Loucy (cell line): ENCODE measurements around the gene NCKAP5.

Experiments used
- H2AFZ ChIP-seq: fragments of 200-600 bp; sonication (generic); 2 replicates; pipeline ENCODE4 v1.6.0; 2016; ENCODE audit warnings: antibody characterized with exemption, mild to moderate bottlenecking, low read length, moderate library complexity
- H3F3A ChIP-seq: fragments of 200-600 bp; 2 replicates; pipeline ENCODE4 v1.6.0; 2016; ENCODE audit warnings: antibody characterized with exemption, low read depth, mild to moderate bottlenecking
- H3K27me3 ChIP-seq: fragments of 200-600 bp; sonication (generic); 2 replicates; pipeline ENCODE4 v1.6.1; 2014; ENCODE audit warnings: low read length, mild to moderate bottlenecking; ENCODE audit not compliant: insufficient read depth, poor library complexity, severe bottlenecking
- H3K36me3 ChIP-seq: fragments of 200-600 bp; sonication (generic); 2 replicates; pipeline ENCODE4 v1.6.1; 2016; ENCODE audit warnings: low read length; ENCODE audit not compliant: insufficient read depth
- H3K4me1 ChIP-seq: fragments of 200-600 bp; sonication (generic); 2 replicates; pipeline ENCODE4 v1.5.1; 2014; ENCODE audit warnings: low read length, mild to moderate bottlenecking; ENCODE audit not compliant: insufficient read depth, poor library complexity, severe bottlenecking
- H3K4me2 ChIP-seq: fragments of 200-600 bp; sonication (generic); 2 replicates; pipeline ENCODE4 v1.6.0; 2014; ENCODE audit warnings: antibody characterized with exemption, low read length, low read depth, mild to moderate bottlenecking; ENCODE audit not compliant: poor library complexity, severe bottlenecking
- H3K4me3 ChIP-seq: fragments of 200-600 bp; sonication (generic); 2 replicates; pipeline ENCODE4 v1.5.1; 2014; ENCODE audit warnings: low read length, mild to moderate bottlenecking, mixed read lengths; ENCODE audit not compliant: poor library complexity, severe bottlenecking
- H3K79me2 ChIP-seq: fragments of 200-600 bp; sonication (generic); 2 replicates; pipeline ENCODE4 v1.6.1; 2014; ENCODE audit warnings: low read length; ENCODE audit not compliant: insufficient read depth
- H3K9ac ChIP-seq: fragments of 200-600 bp; sonication (generic); 2 replicates; pipeline ENCODE4 v1.6.0; 2014; ENCODE audit warnings: mild to moderate bottlenecking, low read depth, low read length, moderate library complexity; ENCODE audit not compliant: poor library complexity, severe bottlenecking
- H3K9me2 ChIP-seq: fragments of 200-600 bp; sonication (generic); replicated peaks from 2 replicates; pipeline ENCODE4 v1.6.1; 2016; ENCODE audit warnings: low read depth, low read length, mixed read lengths
- H3K9me3 ChIP-seq: fragments of 200-600 bp; sonication (generic); 2 replicates; pipeline ENCODE4 v1.6.1; 2014; ENCODE audit warnings: mild to moderate bottlenecking, antibody characterized with exemption, low read length, low read depth; ENCODE audit not compliant: insufficient read depth
- H4K20me1 ChIP-seq: fragments of 200-600 bp; sonication (generic); 2 replicates; pipeline ENCODE4 v1.6.0; 2014; ENCODE audit warnings: antibody characterized with exemption, low read length, mild to moderate bottlenecking; ENCODE audit not compliant: insufficient read depth, poor library complexity, severe bottlenecking
- CTCF ChIP-seq: fragments of 200-600 bp; sonication (generic); conservative IDR thresholded peaks from 2 replicates; pipeline ENCODE4 v1.5.1; 2014; ENCODE audit warnings: mild to moderate bottlenecking, antibody characterized with exemption, low read length
- EZH2phosphoT487 ChIP-seq: fragments of 200-600 bp; IDR thresholded peaks from 2 replicates; pipeline ENCODE4 v1.6.1; 2018; ENCODE audit warnings: antibody characterized with exemption, mild to moderate bottlenecking, moderate library complexity, borderline replicate concordance

NCKAP5 gene

GRCh38 chr2:133045787-133046186 lies 522.5 kb downstream of the NCKAP5 start:
- H3K4me3 ChIP-seq: no peak overlapping the region
- H4K20me1 ChIP-seq: no peaks in the 10 kb centered on the region
- no peak overlapping the region for H3K9ac ChIP-seq
- H3K79me2 ChIP-seq: no peaks in the 10 kb centered on the region
- no peaks in the 10 kb centered on the region for H3F3A ChIP-seq
- no peaks in the 10 kb centered on the region for H3K9me3 ChIP-seq
- TF ChIP-seq CTCF (no peak), EZH2phosphoT487 (no peak)
- H3K4me1 ChIP-seq: no peaks in the 10 kb centered on the region
- H3K36me3 ChIP-seq: no peaks in the 10 kb centered on the region
- no peaks in the 10 kb centered on the region for H3K27me3 ChIP-seq
- no peaks in the 10 kb centered on the region for H3K9me2 ChIP-seq
- H2AFZ ChIP-seq: no peak overlapping the region
- H3K4me2 ChIP-seq: no peak overlapping the region

- no peaks in the 10 kb centered on the region for H3K27me3 ChIP-seq
- H3K4me1 ChIP-seq: no peaks in the 10 kb centered on the region
- TF ChIP-seq EZH2phosphoT487: no peak
- TF ChIP-seq CTCF: no peak
- H3K36me3 ChIP-seq: no peaks in the 10 kb centered on the region
- no peaks in the 10 kb centered on the region for H3K9me2 ChIP-seq
- H3K4me2 ChIP-seq: no peak overlapping the region
- no peaks in the 10 kb centered on the region for H4K20me1 ChIP-seq
- no peaks in the 10 kb centered on the region for H3K79me2 ChIP-seq
- H3K9me3 ChIP-seq: no peaks in the 10 kb centered on the region
- no peak overlapping the region for H3K9ac ChIP-seq
- H2AFZ ChIP-seq: no peak overlapping the region
- H3K4me3 ChIP-seq: no peak overlapping the region
- no peaks in the 10 kb centered on the region for H3F3A ChIP-seq
Observed at GRCh38 chr2:133044556-133044955, 523.7 kb downstream of the NCKAP5 start.

- Histone ChIP-seq H3K79me2 (no peaks in the 10 kb centered on the region), H3K9me2 (no peaks in the 10 kb centered on the region), H3K4me3 (no peak overlapping the region), H3K4me2 (no peak overlapping the region), H3F3A (no peaks in the 10 kb centered on the region), H4K20me1 (no peaks in the 10 kb centered on the region), H3K9ac (no peak overlapping the region), H3K36me3 (no peaks in the 10 kb centered on the region), H2AFZ (no peak overlapping the region), H3K4me1 (no peaks in the 10 kb centered on the region), H3K9me3 (no peaks in the 10 kb centered on the region), H3K27me3 (no peaks in the 10 kb centered on the region)
- no peak for TF ChIP-seq CTCF
- TF ChIP-seq EZH2phosphoT487: no peak
Observed at GRCh38 chr2:133040170-133040569, 528.1 kb downstream of the NCKAP5 start.
